NB4 (cell line): Measurements from ENCODE around the gene SLC39A2.
"Not testable (repeated sequence)": the region's sequence is repeated elsewhere in the genome, so short reads cannot be mapped to it uniquely, and the experiment has no call there.

Source experiments
- DNase-seq: peaks from one replicate; pipeline ENCODE4 v3.0.0; 2010; ENCODE audit warnings: low read depth
- H3K4me3 ChIP-seq: one replicate; pipeline ENCODE4 v1.5.1; 2011; ENCODE audit warnings: mild to moderate bottlenecking, low read depth, low read length, moderate library complexity
- CTCF ChIP-seq: IDR thresholded peaks from one replicate; pipeline ENCODE4 v1.5.1; 2012; ENCODE audit warnings: low read depth, low read length
- MAX ChIP-seq: IDR thresholded peaks from 2 replicates; pipeline ENCODE4 v1.6.1; 2011; ENCODE audit warnings: low read depth, low read length
- MYC ChIP-seq: IDR thresholded peaks from 2 replicates; pipeline ENCODE4 v1.6.1; 2011; ENCODE audit warnings: low read depth, low read length
- POLR2A ChIP-seq: IDR thresholded peaks from 2 replicates; pipeline ENCODE4 v1.6.1; 2011; ENCODE audit warnings: mild to moderate bottlenecking; ENCODE audit not compliant: insufficient read length; ENCODE audit errors: extremely low read depth

SLC39A2 gene

GRCh38 chr14:20997115-20997514 is 2.0 kb upstream of the SLC39A2 start:
- DNase-seq: no peak
- TF ChIP-seq MYC (no peak), POLR2A (no peak), CTCF (no peak), MAX (no peak)
- H3K4me3 ChIP-seq: no peak overlapping the region

GRCh38 chr14:20997564-20997963 is 1.5 kb upstream of the SLC39A2 start:
- no peak for TF ChIP-seq MAX
- H3K4me3 ChIP-seq: no peak overlapping the region
- no peak for DNase-seq

- no peak overlapping the region for H3K4me3 ChIP-seq
- no peak for DNase-seq
- TF ChIP-seq POLR2A (no peak), CTCF (no peak)
Measured at GRCh38 chr14:20998139-20998538, 954 bp upstream of the SLC39A2 start.

- no peak for TF ChIP-seq POLR2A
- TF ChIP-seq MAX: no peak
- no peak for TF ChIP-seq MYC
- TF ChIP-seq CTCF: no peak
- DNase-seq: no peak
Measured at GRCh38 chr14:20999591-20999990, 498 bp downstream of the SLC39A2 start.

GRCh38 chr14:21001218-21001617 is 2.1 kb downstream of the SLC39A2 start:
- no peak for DNase-seq
- H3K4me3 ChIP-seq: no peak overlapping the region
- TF ChIP-seq MYC (no peak), POLR2A (no peak), CTCF (no peak), MAX (no peak)

More at GRCh38 chr14:20999591-20999990, 498 bp downstream of the SLC39A2 start:
- no peak overlapping the region for H3K4me3 ChIP-seq

- no peak for TF ChIP-seq POLR2A
- TF ChIP-seq CTCF: no peak
- no peak for TF ChIP-seq MYC
- no peak for TF ChIP-seq MAX
- no peak for DNase-seq
- H3K4me3 ChIP-seq: no peak overlapping the region
Measured at GRCh38 chr14:21003788-21004346, 4.8 kb downstream of the SLC39A2 start.

GRCh38 chr14:21009721-21010120 is 10.6 kb downstream of the SLC39A2 start:
- DNase-seq, H3K4me3 ChIP-seq: not testable (repeated sequence)
